ENCODE measurements around the gene HSPA12A.

The HSPA12A gene

DNA sequence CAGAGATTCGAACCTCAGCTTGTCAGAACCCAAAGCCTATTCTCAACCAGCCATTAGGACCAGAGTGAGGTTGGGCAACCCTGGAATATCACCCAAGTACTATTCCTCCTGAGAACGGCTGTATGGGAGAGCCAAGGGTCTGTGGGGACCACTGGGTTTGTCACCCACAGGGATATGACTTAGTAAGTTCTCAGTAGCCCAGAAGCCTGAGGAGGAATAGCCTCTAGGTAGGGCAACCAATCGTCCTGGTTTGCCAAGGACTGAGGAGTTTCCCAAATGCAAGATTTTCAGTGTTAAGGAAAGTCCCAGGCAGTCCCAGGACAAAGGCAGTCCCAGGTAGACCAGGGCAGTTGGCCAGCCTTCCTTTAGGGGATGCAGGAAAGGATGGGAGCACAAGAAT lies 74.9 kb downstream of the HSPA12A start:
- no peak for DNase-seq (ENCODE audit: low read depth, low spot score)
- no peak for TF ChIP-seq CTCF (IDR thresholded peaks at IDR 0.05; ENCODE audit: insufficient read depth, low read length, missing control alignments)
- CTCF ChIA-PET = no interaction called here
- POLR2A ChIA-PET = no interaction called here
- H3K4me3 ChIP-seq (ENCODE audit: low read depth, low read length) = no peak overlapping the region

DNA sequence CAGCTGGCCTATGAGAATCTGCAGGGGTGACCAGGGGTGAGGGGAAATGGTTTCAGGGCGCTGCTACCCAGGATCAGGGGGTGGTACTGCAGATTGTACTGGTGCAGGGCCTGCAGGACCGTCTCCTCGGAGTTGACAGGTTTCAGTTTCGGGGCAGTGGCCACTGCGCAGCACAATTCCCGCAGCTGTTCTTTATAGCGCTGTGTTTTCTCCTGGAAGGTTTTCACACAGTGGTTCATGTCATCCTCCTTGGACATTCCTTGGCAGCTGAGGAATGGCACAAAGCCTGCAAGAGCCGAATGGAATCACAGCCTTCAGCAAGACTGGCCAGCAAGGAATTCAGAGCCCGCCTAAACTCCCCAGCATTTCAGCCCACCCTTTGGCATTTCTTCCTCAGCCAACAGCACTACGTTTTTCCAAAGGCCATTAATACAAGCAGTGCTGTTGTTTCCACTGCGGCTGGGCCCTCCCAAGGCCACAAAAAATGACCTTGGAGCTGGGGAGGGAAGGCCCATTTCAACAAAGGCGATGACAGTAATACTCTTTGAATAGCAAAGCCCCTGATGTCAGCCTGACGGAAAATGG lies 76.7 kb downstream of the HSPA12A start:
- no peak overlapping the region for H3K4me3 ChIP-seq (ENCODE audit: low read depth, low read length)
- POLR2A ChIA-PET = no interaction called here
- CTCF ChIA-PET = interaction anchor here (1.3 kb wide), 1 partner anchor 509 kb away, joined by 4 read pairs; no protein-coding TSS in a partner anchor
- no peak for TF ChIP-seq CTCF (IDR thresholded peaks at IDR 0.05; ENCODE audit: insufficient read depth, low read length, missing control alignments)
- DNase-seq (ENCODE audit: low read depth, low spot score) = no peak

DNA sequence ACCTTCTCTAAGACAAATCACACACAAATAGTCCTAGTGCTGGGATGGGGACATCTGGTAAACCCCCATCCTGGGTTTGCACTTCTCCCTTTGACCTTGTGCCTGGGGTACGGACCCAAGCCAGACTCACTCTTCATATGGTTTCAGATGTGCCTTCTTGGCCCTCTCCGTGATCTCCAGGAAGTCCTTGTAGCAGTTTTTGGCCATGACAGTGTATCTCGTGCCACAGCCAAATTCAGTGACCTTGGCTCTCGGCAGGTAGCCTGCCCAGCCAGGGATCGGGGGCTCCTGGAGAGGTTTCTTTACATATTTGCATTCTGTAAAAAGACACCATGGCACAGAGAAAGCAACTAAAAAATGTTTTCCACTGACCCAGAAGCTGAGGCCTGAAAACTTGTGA lies 77.7 kb downstream of the HSPA12A start:
- no peak for DNase-seq (ENCODE audit: low read depth, low spot score)
- CTCF ChIA-PET = interaction anchor here (0.5 kb wide), 1 partner anchor 173 kb away, joined by 3 read pairs; no protein-coding TSS in a partner anchor
- no peak for TF ChIP-seq CTCF (IDR thresholded peaks at IDR 0.05; ENCODE audit: insufficient read depth, low read length, missing control alignments)
- POLR2A ChIA-PET = no interaction called here
- H3K4me3 ChIP-seq (ENCODE audit: low read depth, low read length) = no peak overlapping the region

DNA sequence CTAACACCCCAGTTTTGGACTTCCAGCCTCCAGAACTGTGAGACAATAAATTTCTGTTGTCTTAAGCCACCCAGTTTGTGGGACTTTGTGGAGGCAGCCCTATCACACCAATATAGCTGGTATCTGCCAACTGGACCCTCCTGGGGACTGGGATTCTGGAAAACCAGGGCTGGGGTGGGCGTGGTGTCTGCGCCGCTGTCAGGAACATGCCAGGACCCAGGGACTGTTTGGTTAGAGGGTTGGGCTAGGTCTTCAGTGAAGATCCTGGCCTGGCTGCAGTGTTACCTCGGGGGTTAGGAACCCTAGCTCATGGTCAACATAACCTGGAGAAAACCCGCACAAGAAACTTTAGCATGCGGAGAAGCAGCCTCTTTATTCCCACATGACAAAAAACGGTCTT lies 79.0 kb downstream of the HSPA12A start:
- no peak for DNase-seq (ENCODE audit: low read depth, low spot score)
- H3K4me3 ChIP-seq (ENCODE audit: low read depth, low read length) = no peak overlapping the region
- POLR2A ChIA-PET = no interaction called here
- CTCF ChIA-PET = interaction anchor here (0.7 to 1.3 kb wide), 2 partner anchors 53 to 505 kb away, joined by 3 to 4 read pairs; no protein-coding TSS in a partner anchor
- TF ChIP-seq CTCF (IDR thresholded peaks at IDR 0.05; ENCODE audit: insufficient read depth, low read length, missing control alignments) = no peak

DNA sequence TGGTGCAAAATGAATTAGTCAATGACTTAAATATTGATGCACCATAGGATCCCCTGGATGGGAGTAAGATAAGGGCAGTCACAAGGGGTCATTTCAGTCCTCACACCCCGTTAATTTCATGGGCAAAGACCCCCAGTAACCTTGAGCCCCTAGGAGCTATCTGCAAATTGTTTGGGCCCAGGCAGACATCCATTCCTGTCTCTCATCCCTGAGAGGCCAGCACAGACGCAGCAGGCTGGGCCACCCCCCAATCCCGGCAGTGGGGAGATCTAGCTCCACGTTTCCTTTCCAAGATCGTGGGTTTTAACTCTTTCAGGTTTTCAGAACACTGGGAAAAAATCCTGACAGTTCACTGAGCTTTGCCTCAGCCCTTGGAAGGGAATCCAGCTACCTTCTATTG lies 81.5 kb downstream of the HSPA12A start:
- H3K4me3 ChIP-seq (ENCODE audit: low read depth, low read length) = no peak overlapping the region
- no peak for TF ChIP-seq CTCF (IDR thresholded peaks at IDR 0.05; ENCODE audit: insufficient read depth, low read length, missing control alignments)
- POLR2A ChIA-PET = no interaction called here
- no peak for DNase-seq (ENCODE audit: low read depth, low spot score)
- CTCF ChIA-PET = interaction anchor here (2.9 kb wide), 1 partner anchor 21 kb away, joined by 11 read pairs; no protein-coding TSS in a partner anchor

- DNase-seq (ENCODE audit: low read depth, low spot score) = no peak
- H3K4me3 ChIP-seq (ENCODE audit: low read depth, low read length) = no peak overlapping the region
- POLR2A ChIA-PET = no interaction called here
- CTCF ChIA-PET = interaction anchor here (1.1 to 2.9 kb wide), 2 partner anchors 23 to 129 kb away, joined by 3 to 11 read pairs; no protein-coding TSS in a partner anchor
- no peak for TF ChIP-seq CTCF (IDR thresholded peaks at IDR 0.05; ENCODE audit: insufficient read depth, low read length, missing control alignments)
Observed at GRCh38 chr10:116659049-116659670, 83.2 kb downstream of the HSPA12A start.

All from AG04449 (cell line).